GM23338 (cell line): ENCODE measurements around the gene MEIG1. TPM values are rescaled to one million over a fixed set of nuclear protein-coding genes. Genes with fewer than 3 reads are reported as not detected.

Source experiments
- ATAC-seq: fragments of 200-7000 bp; cut with Tn5 transposase; 3 replicates; pipeline ENCODE4 v1.9.1; 2020
- DNase-seq: peaks from one replicate; pipeline ENCODE4 v3.0.0-alpha.2; 2015; ENCODE audit warnings: low spot score
- H2AFZ ChIP-seq: fragments of 200-600 bp; sonication (generic); 2 replicates; pipeline ENCODE4 v1.8.0; 2016; ENCODE audit warnings: antibody characterized with exemption, mild to moderate bottlenecking, moderate library complexity
- H3F3A ChIP-seq: fragments of 200-600 bp; sonication (generic); replicated peaks from 2 replicates; pipeline ENCODE4 v1.8.0; 2017; ENCODE audit warnings: antibody characterized with exemption, mixed run types, low read depth
- H3K27ac ChIP-seq: fragments of 200-600 bp; sonication (generic); 2 replicates; pipeline ENCODE4 v1.6.1; 2016; ENCODE audit warnings: low read depth
- H3K27me3 ChIP-seq: fragments of 200-600 bp; sonication (generic); 2 replicates; pipeline ENCODE4 v1.8.0; 2016; ENCODE audit warnings: mild to moderate bottlenecking, mixed run types, moderate library complexity; ENCODE audit not compliant: insufficient read depth
- H3K36me3 ChIP-seq: fragments of 200-600 bp; sonication (generic); 2 replicates; pipeline ENCODE4 v1.8.0; 2016; ENCODE audit warnings: mild to moderate bottlenecking; ENCODE audit not compliant: insufficient read depth
- H3K4me1 ChIP-seq: fragments of 200-600 bp; sonication (generic); 2 replicates; pipeline ENCODE4 v1.8.0; 2016; ENCODE audit warnings: mild to moderate bottlenecking, moderate library complexity; ENCODE audit not compliant: insufficient read depth
- H3K4me2 ChIP-seq: fragments of 200-600 bp; sonication (generic); 2 replicates; pipeline ENCODE4 v1.7.1; 2017; ENCODE audit warnings: mixed run types
- H3K4me3 ChIP-seq: fragments of 200-600 bp; sonication (generic); 2 replicates; pipeline ENCODE4 v1.6.1; 2016; ENCODE audit warnings: mixed run types
- H3K79me2 ChIP-seq: fragments of 200-600 bp; sonication (generic); replicated peaks from 2 replicates; pipeline ENCODE4 v1.8.0; 2017; ENCODE audit warnings: mild to moderate bottlenecking; ENCODE audit not compliant: insufficient read depth
- H3K9me2 ChIP-seq: fragments of 200-600 bp; sonication (generic); 2 replicates; pipeline ENCODE4 v1.8.0; 2017; ENCODE audit not compliant: insufficient read depth
- H4K20me1 ChIP-seq: fragments of 200-600 bp; sonication (generic); replicated peaks from 2 replicates; pipeline ENCODE4 v1.8.0; 2017; ENCODE audit warnings: mild to moderate bottlenecking; ENCODE audit not compliant: insufficient read depth
- H3K27ac Mint-ChIP-seq: 2 replicates; pipeline ENCODE4 v1.8.0; 2020; ENCODE audit warnings: inconsistent platforms, mild to moderate bottlenecking, moderate library complexity, mixed read lengths
- H3K27me3 Mint-ChIP-seq: 3 replicates; pipeline ENCODE4 v1.8.0; 2022; ENCODE audit warnings: low read depth, mild to moderate bottlenecking, moderate library complexity, mixed read lengths, inconsistent platforms; ENCODE audit not compliant: insufficient read depth, poor library complexity
- H3K36me3 Mint-ChIP-seq: 3 replicates; pipeline ENCODE4 v1.8.0; 2021; ENCODE audit warnings: low read depth, mild to moderate bottlenecking, inconsistent platforms, moderate library complexity, mixed read lengths
- H3K4me1 Mint-ChIP-seq: 3 replicates; pipeline ENCODE4 v1.8.0; 2020; ENCODE audit warnings: mild to moderate bottlenecking, inconsistent platforms, mixed read lengths
- H3K4me3 Mint-ChIP-seq: 3 replicates; pipeline ENCODE4 v1.8.0; 2021; ENCODE audit warnings: moderate library complexity, mild to moderate bottlenecking, inconsistent platforms, mixed read lengths
- H3K9me3 Mint-ChIP-seq: 3 replicates; pipeline ENCODE4 v1.8.0; 2020; ENCODE audit warnings: moderate library complexity, mild to moderate bottlenecking, inconsistent platforms, mixed read lengths
- CREB1 ChIP-seq: fragments of 250-450 bp; sonication (Bioruptor Pico); IDR thresholded peaks from 2 replicates; pipeline ENCODE4 v1.5.0; 2020; ENCODE audit warnings: low read depth, mild to moderate bottlenecking, moderate library complexity
- EZH2 ChIP-seq: fragments of 200-600 bp; sonication (generic); IDR thresholded peaks from one replicate; pipeline ENCODE4 v1.8.0; 2017; ENCODE audit warnings: antibody characterized with exemption, mild to moderate bottlenecking, low read depth; ENCODE audit not compliant: unreplicated experiment
- EZH2phosphoT487 ChIP-seq: fragments of 200-600 bp; sonication (generic); IDR thresholded peaks from one replicate; pipeline ENCODE4 v1.8.1; 2018; ENCODE audit warnings: antibody characterized with exemption; ENCODE audit not compliant: unreplicated experiment
- JUNB ChIP-seq: IDR thresholded peaks from one replicate; pipeline ENCODE4 v1.6.1; 2016; ENCODE audit warnings: antibody characterized with exemption; ENCODE audit not compliant: unreplicated experiment
- NANOG ChIP-seq: IDR thresholded peaks from 2 replicates; pipeline ENCODE4 v1.6.1; 2016; ENCODE audit warnings: antibody characterized with exemption, borderline replicate concordance
- POLR2AphosphoS5 ChIP-seq: IDR thresholded peaks from 2 replicates; pipeline ENCODE4 v1.6.1; 2016; ENCODE audit warnings: antibody characterized with exemption, low read depth
- STAT1 ChIP-seq: IDR thresholded peaks from one replicate; pipeline ENCODE4 v1.6.1; 2016; ENCODE audit warnings: antibody characterized with exemption; ENCODE audit not compliant: unreplicated experiment
- ZNF114 ChIP-seq: fragments of 250-450 bp; sonication (Bioruptor Pico); IDR thresholded peaks from 2 replicates; pipeline ENCODE4 v1.5.0; 2020; ENCODE audit warnings: mild to moderate bottlenecking, moderate library complexity
- ZNF331 ChIP-seq: fragments of 250-450 bp; sonication (Bioruptor Pico); IDR thresholded peaks from 2 replicates; pipeline ENCODE4 v1.5.0; 2020; ENCODE audit warnings: low read depth, mild to moderate bottlenecking, moderate library complexity
- polyA plus RNA-seq: library from polyadenylated mRNA; unstranded; fragments of >200 nt; fragmentation: Nextera tagmentation; extraction: Ambion mirVana; gene quantifications from 2 replicates; pipeline ENCODE4 v1.2.1, GENCODE V29; 2016
- total RNA-seq: library from RNA; depleted of rRNA; stranded (reverse); fragments of >200 nt; shearing (Covaris generic); gene quantifications from 2 replicates; pipeline ENCODE4 v1.2.3, GENCODE V29; 2014
- TF ChIP-seq, protein P1 (sequence below): fragments of 250-450 bp; sonication (Bioruptor Pico); IDR thresholded peaks from 2 replicates; pipeline ENCODE4 v1.5.0; 2020; ENCODE audit warnings: mild to moderate bottlenecking, moderate library complexity
- TF ChIP-seq, protein P2 (sequence below), 2 experiments: fragments of 200-600 bp in 1 of 2; sonication (generic) in 1 of 2; conservative IDR thresholded peaks; 2 replicates each; pipeline versions ENCODE4 v1.5.1 to v1.6.1; 2016 to 2017; ENCODE audit warnings: antibody characterized with exemption in 2 of 2, low read depth in 2 of 2, mild to moderate bottlenecking in 2 of 2, moderate library complexity in 1 of 2
- TF ChIP-seq, protein P3 (sequence below): IDR thresholded peaks from one replicate; pipeline ENCODE4 v1.6.1; 2018; ENCODE audit warnings: antibody characterized with exemption; ENCODE audit not compliant: unreplicated experiment
- TF ChIP-seq, protein P4 (sequence below): IDR thresholded peaks from 2 replicates; pipeline ENCODE4 v1.6.1; 2016; ENCODE audit warnings: antibody characterized with exemption

The MEIG1 gene
- total and polyA plus RNA-seq, 2 experiments from 2014 or later: 1.2 TPM; not detected in 1

DNA sequence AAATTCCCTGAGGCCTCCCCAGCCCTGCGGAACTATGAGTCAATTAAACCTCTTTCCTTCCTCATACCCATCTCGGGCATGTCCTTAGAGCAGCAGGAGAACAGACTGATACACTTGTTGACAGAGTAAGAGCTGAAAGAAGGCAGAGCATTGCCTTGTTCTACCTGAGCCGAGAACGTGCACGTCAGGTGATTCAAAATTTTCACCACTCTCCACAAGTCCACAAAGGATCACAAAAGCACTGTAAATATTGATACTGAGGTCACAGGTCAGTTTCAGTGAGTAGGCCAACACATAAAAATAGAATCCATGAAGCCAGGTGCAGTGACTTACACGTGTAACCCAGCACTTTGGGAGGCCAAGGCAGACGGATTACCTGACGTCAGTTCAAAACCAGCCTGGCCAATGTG, 33.1 kb upstream of the MEIG1 start:
- no peaks in the 10 kb centered on the region for H3K79me2 ChIP-seq
- no peaks in the 10 kb centered on the region for H4K20me1 ChIP-seq
- Mint-ChIP-seq H3K27me3 (no peaks in the 10 kb centered on the region), H3K4me1 (no peaks in the 10 kb centered on the region), H3K27ac (no peak overlapping the region), H3K36me3 (peaks cover 30% of the 10 kb centered on the region), H3K9me3 (no peaks in the 10 kb centered on the region), H3K4me3 (no peak overlapping the region)
- ATAC-seq (no peak), DNase-seq (no peak)
- no peaks in the 10 kb centered on the region for H3K4me1 ChIP-seq
- H3K27ac ChIP-seq: no peak overlapping the region
- H3K4me3 ChIP-seq: no peak overlapping the region
- peaks cover 12% of the 10 kb centered on the region; the same call in 1 of the 2 replicates for H3K36me3 ChIP-seq
- no peak for TF ChIP-seq POLR2AphosphoS5
- TF ChIP-seq EZH2: no peak
- TF ChIP-seq NANOG: no peak
- TF ChIP-seq CREB1: no peak
- no peak for TF ChIP-seq EZH2phosphoT487
- TF ChIP-seq, protein P1, sequence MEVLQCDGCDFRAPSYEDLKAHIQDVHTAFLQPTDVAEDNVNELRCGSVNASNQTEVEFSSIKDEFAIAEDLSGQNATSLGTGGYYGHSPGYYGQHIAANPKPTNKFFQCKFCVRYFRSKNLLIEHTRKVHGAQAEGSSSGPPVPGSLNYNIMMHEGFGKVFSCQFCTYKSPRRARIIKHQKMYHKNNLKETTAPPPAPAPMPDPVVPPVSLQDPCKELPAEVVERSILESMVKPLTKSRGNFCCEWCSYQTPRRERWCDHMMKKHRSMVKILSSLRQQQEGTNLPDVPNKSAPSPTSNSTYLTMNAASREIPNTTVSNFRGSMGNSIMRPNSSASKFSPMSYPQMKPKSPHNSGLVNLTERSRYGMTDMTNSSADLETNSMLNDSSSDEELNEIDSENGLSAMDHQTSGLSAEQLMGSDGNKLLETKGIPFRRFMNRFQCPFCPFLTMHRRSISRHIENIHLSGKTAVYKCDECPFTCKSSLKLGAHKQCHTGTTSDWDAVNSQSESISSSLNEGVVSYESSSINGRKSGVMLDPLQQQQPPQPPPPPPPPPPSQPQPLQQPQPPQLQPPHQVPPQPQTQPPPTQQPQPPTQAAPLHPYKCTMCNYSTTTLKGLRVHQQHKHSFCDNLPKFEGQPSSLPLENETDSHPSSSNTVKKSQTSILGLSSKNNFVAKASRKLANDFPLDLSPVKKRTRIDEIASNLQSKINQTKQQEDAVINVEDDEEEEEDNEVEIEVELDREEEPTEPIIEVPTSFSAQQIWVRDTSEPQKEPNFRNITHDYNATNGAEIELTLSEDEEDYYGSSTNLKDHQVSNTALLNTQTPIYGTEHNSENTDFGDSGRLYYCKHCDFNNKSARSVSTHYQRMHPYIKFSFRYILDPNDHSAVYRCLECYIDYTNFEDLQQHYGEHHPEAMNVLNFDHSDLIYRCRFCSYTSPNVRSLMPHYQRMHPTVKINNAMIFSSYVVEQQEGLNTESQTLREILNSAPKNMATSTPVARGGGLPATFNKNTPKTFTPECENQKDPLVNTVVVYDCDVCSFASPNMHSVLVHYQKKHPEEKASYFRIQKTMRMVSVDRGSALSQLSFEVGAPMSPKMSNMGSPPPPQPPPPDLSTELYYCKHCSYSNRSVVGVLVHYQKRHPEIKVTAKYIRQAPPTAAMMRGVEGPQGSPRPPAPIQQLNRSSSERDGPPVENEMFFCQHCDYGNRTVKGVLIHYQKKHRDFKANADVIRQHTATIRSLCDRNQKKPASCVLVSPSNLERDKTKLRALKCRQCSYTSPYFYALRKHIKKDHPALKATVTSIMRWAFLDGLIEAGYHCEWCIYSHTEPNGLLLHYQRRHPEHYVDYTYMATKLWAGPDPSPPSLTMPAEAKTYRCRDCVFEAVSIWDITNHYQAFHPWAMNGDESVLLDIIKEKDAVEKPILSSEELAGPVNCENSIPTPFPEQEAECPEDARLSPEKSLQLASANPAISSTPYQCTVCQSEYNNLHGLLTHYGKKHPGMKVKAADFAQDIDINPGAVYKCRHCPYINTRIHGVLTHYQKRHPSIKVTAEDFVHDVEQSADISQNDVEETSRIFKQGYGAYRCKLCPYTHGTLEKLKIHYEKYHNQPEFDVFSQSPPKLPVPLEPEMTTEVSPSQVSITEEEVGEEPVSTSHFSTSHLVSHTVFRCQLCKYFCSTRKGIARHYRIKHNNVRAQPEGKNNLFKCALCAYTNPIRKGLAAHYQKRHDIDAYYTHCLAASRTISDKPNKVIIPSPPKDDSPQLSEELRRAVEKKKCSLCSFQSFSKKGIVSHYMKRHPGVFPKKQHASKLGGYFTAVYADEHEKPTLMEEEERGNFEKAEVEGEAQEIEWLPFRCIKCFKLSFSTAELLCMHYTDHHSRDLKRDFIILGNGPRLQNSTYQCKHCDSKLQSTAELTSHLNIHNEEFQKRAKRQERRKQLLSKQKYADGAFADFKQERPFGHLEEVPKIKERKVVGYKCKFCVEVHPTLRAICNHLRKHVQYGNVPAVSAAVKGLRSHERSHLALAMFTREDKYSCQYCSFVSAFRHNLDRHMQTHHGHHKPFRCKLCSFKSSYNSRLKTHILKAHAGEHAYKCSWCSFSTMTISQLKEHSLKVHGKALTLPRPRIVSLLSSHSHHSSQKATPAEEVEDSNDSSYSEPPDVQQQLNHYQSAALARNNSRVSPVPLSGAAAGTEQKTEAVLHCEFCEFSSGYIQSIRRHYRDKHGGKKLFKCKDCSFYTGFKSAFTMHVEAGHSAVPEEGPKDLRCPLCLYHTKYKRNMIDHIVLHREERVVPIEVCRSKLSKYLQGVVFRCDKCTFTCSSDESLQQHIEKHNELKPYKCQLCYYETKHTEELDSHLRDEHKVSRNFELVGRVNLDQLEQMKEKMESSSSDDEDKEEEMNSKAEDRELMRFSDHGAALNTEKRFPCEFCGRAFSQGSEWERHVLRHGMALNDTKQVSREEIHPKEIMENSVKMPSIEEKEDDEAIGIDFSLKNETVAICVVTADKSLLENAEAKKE (CRISPR knock-in tag): no peak
- TF ChIP-seq, protein P2, sequence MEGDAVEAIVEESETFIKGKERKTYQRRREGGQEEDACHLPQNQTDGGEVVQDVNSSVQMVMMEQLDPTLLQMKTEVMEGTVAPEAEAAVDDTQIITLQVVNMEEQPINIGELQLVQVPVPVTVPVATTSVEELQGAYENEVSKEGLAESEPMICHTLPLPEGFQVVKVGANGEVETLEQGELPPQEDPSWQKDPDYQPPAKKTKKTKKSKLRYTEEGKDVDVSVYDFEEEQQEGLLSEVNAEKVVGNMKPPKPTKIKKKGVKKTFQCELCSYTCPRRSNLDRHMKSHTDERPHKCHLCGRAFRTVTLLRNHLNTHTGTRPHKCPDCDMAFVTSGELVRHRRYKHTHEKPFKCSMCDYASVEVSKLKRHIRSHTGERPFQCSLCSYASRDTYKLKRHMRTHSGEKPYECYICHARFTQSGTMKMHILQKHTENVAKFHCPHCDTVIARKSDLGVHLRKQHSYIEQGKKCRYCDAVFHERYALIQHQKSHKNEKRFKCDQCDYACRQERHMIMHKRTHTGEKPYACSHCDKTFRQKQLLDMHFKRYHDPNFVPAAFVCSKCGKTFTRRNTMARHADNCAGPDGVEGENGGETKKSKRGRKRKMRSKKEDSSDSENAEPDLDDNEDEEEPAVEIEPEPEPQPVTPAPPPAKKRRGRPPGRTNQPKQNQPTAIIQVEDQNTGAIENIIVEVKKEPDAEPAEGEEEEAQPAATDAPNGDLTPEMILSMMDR (conservative IDR thresholded peaks at IDR 0.05; ENCODE audit: low read depth in 2 of 2): no peak
- TF ChIP-seq, protein P3, sequence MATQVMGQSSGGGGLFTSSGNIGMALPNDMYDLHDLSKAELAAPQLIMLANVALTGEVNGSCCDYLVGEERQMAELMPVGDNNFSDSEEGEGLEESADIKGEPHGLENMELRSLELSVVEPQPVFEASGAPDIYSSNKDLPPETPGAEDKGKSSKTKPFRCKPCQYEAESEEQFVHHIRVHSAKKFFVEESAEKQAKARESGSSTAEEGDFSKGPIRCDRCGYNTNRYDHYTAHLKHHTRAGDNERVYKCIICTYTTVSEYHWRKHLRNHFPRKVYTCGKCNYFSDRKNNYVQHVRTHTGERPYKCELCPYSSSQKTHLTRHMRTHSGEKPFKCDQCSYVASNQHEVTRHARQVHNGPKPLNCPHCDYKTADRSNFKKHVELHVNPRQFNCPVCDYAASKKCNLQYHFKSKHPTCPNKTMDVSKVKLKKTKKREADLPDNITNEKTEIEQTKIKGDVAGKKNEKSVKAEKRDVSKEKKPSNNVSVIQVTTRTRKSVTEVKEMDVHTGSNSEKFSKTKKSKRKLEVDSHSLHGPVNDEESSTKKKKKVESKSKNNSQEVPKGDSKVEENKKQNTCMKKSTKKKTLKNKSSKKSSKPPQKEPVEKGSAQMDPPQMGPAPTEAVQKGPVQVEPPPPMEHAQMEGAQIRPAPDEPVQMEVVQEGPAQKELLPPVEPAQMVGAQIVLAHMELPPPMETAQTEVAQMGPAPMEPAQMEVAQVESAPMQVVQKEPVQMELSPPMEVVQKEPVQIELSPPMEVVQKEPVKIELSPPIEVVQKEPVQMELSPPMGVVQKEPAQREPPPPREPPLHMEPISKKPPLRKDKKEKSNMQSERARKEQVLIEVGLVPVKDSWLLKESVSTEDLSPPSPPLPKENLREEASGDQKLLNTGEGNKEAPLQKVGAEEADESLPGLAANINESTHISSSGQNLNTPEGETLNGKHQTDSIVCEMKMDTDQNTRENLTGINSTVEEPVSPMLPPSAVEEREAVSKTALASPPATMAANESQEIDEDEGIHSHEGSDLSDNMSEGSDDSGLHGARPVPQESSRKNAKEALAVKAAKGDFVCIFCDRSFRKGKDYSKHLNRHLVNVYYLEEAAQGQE: no peak
- TF ChIP-seq JUNB: no peak
- TF ChIP-seq, protein P4, sequence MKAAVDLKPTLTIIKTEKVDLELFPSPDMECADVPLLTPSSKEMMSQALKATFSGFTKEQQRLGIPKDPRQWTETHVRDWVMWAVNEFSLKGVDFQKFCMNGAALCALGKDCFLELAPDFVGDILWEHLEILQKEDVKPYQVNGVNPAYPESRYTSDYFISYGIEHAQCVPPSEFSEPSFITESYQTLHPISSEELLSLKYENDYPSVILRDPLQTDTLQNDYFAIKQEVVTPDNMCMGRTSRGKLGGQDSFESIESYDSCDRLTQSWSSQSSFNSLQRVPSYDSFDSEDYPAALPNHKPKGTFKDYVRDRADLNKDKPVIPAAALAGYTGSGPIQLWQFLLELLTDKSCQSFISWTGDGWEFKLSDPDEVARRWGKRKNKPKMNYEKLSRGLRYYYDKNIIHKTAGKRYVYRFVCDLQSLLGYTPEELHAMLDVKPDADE: no peak
- TF ChIP-seq STAT1: no peak
- no peak for TF ChIP-seq ZNF331 (CRISPR knock-in tag)
- no peak for TF ChIP-seq ZNF114 (CRISPR knock-in tag)
- no peaks in the 10 kb centered on the region for H3K9me2 ChIP-seq
- no peaks in the 10 kb centered on the region for H3K27me3 ChIP-seq
- H3F3A ChIP-seq: no peaks in the 10 kb centered on the region
- H3K4me2 ChIP-seq: no peak overlapping the region
- no peak overlapping the region for H2AFZ ChIP-seq
